ENCODE data around the gene COL7A1.

COL7A1 gene

DNA sequence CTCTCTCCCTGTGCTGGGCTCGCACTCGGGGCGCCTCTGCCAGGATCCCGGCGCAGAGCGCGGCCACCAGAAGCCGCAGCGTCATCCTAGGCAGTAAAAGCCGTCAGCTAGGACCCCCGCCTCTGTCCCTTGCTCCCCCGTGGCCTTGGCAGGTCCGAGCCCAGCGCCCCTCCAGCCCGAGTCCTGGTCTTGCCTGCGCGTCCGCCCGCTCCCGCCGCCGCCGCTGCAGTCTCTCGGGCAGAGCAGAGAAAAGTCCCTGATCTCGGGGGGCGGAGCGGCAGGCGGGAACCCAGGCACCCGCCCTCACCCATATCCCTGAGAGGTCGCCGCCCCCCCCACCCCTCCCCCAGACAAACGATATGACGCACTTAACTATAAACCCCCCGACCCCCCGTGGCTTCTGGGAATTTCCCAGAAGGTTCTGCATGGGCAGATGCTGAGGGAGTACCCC is at the start of gene COL7A1:
Gene COL7A1 (minus strand): TSS at position 255 of the 451 bp plus-strand sequence. CDS start 170 bp downstream, at position 85.
- TF ChIP-seq, protein P1, sequence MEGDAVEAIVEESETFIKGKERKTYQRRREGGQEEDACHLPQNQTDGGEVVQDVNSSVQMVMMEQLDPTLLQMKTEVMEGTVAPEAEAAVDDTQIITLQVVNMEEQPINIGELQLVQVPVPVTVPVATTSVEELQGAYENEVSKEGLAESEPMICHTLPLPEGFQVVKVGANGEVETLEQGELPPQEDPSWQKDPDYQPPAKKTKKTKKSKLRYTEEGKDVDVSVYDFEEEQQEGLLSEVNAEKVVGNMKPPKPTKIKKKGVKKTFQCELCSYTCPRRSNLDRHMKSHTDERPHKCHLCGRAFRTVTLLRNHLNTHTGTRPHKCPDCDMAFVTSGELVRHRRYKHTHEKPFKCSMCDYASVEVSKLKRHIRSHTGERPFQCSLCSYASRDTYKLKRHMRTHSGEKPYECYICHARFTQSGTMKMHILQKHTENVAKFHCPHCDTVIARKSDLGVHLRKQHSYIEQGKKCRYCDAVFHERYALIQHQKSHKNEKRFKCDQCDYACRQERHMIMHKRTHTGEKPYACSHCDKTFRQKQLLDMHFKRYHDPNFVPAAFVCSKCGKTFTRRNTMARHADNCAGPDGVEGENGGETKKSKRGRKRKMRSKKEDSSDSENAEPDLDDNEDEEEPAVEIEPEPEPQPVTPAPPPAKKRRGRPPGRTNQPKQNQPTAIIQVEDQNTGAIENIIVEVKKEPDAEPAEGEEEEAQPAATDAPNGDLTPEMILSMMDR (conservative IDR thresholded peaks at IDR 0.05; ENCODE audit: low read length): no peak
- Histone ChIP-seq H3K9ac (ENCODE audit: low read depth, low read length, poor library complexity, severe bottlenecking) (no peak within 1 kb of the TSS), H3K9me3 (ENCODE audit: insufficient read depth, low read depth, low read length) (no peaks in the 10 kb centered on the region), H3K4me1 (ENCODE audit: insufficient read depth, low read length, poor library complexity, severe bottlenecking) (no peaks in the 10 kb centered on the region), H3K4me2 (ENCODE audit: low read depth, low read length, poor library complexity, severe bottlenecking) (no peak within 1 kb of the TSS), H3K4me3 (ENCODE audit: low read length, poor library complexity, severe bottlenecking) (no peak within 1 kb of the TSS), H3K79me2 (ENCODE audit: insufficient read depth, low read length) (no peaks in the 10 kb centered on the region), H3K27me3 (ENCODE audit: insufficient read depth, low read length, poor library complexity, severe bottlenecking) (no peaks in the 10 kb centered on the region), H3F3A (ENCODE audit: low read depth) (no peaks in the 10 kb centered on the region), H4K20me1 (ENCODE audit: insufficient read depth, low read length, poor library complexity, severe bottlenecking) (no peaks in the 10 kb centered on the region), H3K36me3 (ENCODE audit: insufficient read depth, low read length) (peaks cover 20% of the 10 kb centered on the region; the same call in 1 of the 2 replicates), H3K9me2 (replicated peaks; ENCODE audit: low read depth, low read length) (no peaks in the 10 kb centered on the region), H2AFZ (ENCODE audit: low read length) (no peak within 1 kb of the TSS)

- H3K36me3 ChIP-seq (ENCODE audit: insufficient read depth, low read length): no peaks in the 10 kb centered on the region
- H3K9ac ChIP-seq (ENCODE audit: low read depth, low read length, poor library complexity, severe bottlenecking): no peak overlapping the region
- no peak overlapping the region for H3K4me2 ChIP-seq (ENCODE audit: low read depth, low read length, poor library complexity, severe bottlenecking)
- H3K79me2 ChIP-seq (ENCODE audit: insufficient read depth, low read length): no peaks in the 10 kb centered on the region
- no peaks in the 10 kb centered on the region for H3K27me3 ChIP-seq (ENCODE audit: insufficient read depth, low read length, poor library complexity, severe bottlenecking)
- no peaks in the 10 kb centered on the region for H3F3A ChIP-seq (ENCODE audit: low read depth)
- H3K4me1 ChIP-seq (ENCODE audit: insufficient read depth, low read length, poor library complexity, severe bottlenecking): no peaks in the 10 kb centered on the region
- no peaks in the 10 kb centered on the region for H4K20me1 ChIP-seq (ENCODE audit: insufficient read depth, low read length, poor library complexity, severe bottlenecking)
- no peaks in the 10 kb centered on the region for H3K9me3 ChIP-seq (ENCODE audit: insufficient read depth, low read depth, low read length)
- no peak overlapping the region for H3K4me3 ChIP-seq (ENCODE audit: low read length, poor library complexity, severe bottlenecking)
- no peaks in the 10 kb centered on the region for H3K9me2 ChIP-seq (replicated peaks; ENCODE audit: low read depth, low read length)
- TF ChIP-seq, protein P1 (conservative IDR thresholded peaks at IDR 0.05; ENCODE audit: low read length): no peak
- no peak for TF ChIP-seq EZH2phosphoT487 (IDR thresholded peaks at IDR 0.05; ENCODE audit: borderline replicate concordance)
- H2AFZ ChIP-seq (ENCODE audit: low read length): no peak overlapping the region
Measured at GRCh38 chr3:48642605-48643004, 47.5 kb upstream of the COL7A1 start.

DNA sequence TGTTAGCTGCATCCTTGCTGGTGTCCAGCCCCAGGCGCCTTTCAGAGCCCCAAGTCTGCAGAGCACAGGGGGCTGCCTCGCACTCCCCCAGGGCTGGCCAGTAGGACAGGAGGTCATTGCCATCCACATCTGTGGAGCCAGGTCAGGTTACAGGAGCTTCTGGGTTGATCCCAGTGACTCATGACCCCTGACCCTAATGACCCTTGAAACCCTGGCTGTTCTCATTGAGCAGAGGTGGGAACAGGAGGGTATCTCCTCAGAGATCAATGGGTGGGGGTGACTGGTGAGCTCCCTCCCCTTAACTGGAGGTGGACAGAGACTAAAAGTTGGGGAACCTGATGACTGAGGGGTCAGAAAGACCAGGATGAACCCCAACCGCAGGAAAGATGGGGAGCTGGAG is 46.3 kb upstream of the COL7A1 start:
- Histone ChIP-seq H3K4me3 (ENCODE audit: low read length, poor library complexity, severe bottlenecking) (no peak overlapping the region), H3K36me3 (ENCODE audit: insufficient read depth, low read length) (no peaks in the 10 kb centered on the region), H3K79me2 (ENCODE audit: insufficient read depth, low read length) (no peaks in the 10 kb centered on the region), H2AFZ (ENCODE audit: low read length) (no peak overlapping the region), H4K20me1 (ENCODE audit: insufficient read depth, low read length, poor library complexity, severe bottlenecking) (no peaks in the 10 kb centered on the region), H3K4me2 (ENCODE audit: low read depth, low read length, poor library complexity, severe bottlenecking) (no peak overlapping the region), H3F3A (ENCODE audit: low read depth) (no peaks in the 10 kb centered on the region), H3K27me3 (ENCODE audit: insufficient read depth, low read length, poor library complexity, severe bottlenecking) (no peaks in the 10 kb centered on the region), H3K9me3 (ENCODE audit: insufficient read depth, low read depth, low read length) (no peaks in the 10 kb centered on the region), H3K4me1 (ENCODE audit: insufficient read depth, low read length, poor library complexity, severe bottlenecking) (peaks cover 4% of the 10 kb centered on the region), H3K9ac (ENCODE audit: low read depth, low read length, poor library complexity, severe bottlenecking) (no peak overlapping the region), H3K9me2 (replicated peaks; ENCODE audit: low read depth, low read length) (no peaks in the 10 kb centered on the region)
- TF ChIP-seq EZH2phosphoT487 (IDR thresholded peaks at IDR 0.05; ENCODE audit: borderline replicate concordance): no peak
- TF ChIP-seq, protein P1 (conservative IDR thresholded peaks at IDR 0.05; ENCODE audit: low read length): no peak
